GM12865 (cell line): Measurements from ENCODE around the gene LAIR1.

ENCODE experiments used
- DNase-seq: peaks from one replicate; pipeline ENCODE4 v3.0.0; 2010; ENCODE audit warnings: low read depth
- H3K4me3 ChIP-seq: 2 replicates; pipeline ENCODE4 v1.5.1; 2011; ENCODE audit warnings: mild to moderate bottlenecking, low read depth, low read length, control low read depth
- CTCF ChIP-seq: IDR thresholded peaks from 2 replicates; pipeline ENCODE4 v1.5.1; 2011; ENCODE audit warnings: low read length, control low read depth, low read depth, inconsistent platforms; ENCODE audit not compliant: insufficient read depth; ENCODE audit errors: missing control alignments

The LAIR1 gene

GRCh38 chr19:54352546-54352945 lies 12.2 kb downstream of the LAIR1 start:
- no peak for TF ChIP-seq CTCF
- DNase-seq = no peak
- no peak overlapping the region for H3K4me3 ChIP-seq

DNA sequence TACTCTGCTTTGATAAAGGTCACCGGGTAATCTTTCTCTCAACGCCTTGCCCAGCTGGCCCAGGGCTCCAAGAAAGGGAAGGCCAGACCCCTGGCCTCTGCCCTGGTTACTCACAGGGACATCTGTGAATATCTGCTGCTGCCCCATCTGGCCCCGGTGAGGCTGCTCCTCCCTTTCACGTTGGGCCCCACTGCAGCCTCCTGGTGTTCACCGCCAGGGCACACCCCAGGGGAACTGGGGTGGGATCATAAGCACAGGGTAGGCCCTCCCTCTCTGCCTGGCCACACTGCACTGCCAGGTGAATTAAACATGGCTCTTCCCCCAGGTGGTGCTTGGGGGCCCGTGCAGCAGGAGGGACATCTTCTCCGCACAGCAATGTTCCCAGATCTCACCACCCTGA lies 12.7 kb downstream of the LAIR1 start:
- no peak overlapping the region for H3K4me3 ChIP-seq
- TF ChIP-seq CTCF = no peak
- DNase-seq = no peak

GRCh38 chr19:54351474-54351873 lies 13.3 kb downstream of the LAIR1 start:
- TF ChIP-seq CTCF = no peak

DNA sequence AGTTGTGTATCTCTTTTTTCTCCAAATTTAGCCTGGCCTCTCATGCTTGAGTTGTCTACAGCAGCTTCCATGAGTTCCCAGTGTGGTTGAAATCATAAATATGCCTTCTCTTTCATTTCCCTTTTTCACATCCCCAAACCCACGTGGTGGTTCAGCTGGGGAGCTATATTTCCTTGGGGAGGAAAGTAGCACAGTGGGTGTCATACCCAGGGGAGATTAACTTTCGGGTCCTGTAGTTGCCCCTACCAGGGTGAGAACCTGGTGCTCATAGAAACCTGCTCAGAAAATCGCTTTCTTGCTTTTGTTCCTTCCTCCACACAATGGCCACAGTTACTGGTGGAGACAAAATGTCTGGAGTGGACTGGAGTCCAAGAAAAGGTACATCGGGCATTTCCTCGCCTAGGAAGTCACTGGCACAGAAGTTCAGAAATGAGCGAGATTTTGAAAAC lies 18.8 kb downstream of the LAIR1 start:
- H3K4me3 ChIP-seq = no peak overlapping the region
- no peak for TF ChIP-seq CTCF
- peak; percentile 45 for DNase-seq

More at GRCh38 chr19:54351474-54351873, 13.3 kb downstream of the LAIR1 start:
- no peak overlapping the region for H3K4me3 ChIP-seq
- no peak for DNase-seq

GRCh38 chr19:54343868-54344267 lies 20.9 kb downstream of the LAIR1 start:
- no peak for TF ChIP-seq CTCF
- DNase-seq = no peak
- H3K4me3 ChIP-seq = no peak overlapping the region

DNA sequence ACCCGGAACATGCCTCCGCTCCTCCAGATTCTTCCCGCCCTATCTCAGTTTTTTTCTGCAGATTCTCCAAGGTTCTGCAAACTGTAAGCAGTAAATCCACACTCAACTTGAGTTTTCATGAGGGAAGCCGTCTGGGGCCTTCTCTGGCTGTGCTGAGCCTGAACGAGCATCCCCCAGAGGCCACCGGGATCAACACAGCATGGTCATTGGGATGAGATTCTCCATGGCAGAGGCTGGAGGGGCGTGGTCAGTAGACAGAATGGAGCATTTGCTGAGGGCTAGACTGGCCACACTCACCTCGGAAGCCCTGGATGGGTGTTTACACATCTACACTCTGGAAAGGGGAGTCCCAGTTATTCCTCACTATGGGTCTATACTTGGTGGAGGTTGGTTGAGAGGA lies 23.4 kb downstream of the LAIR1 start:
- no peak for DNase-seq
- no peak overlapping the region for H3K4me3 ChIP-seq
- TF ChIP-seq CTCF = no peak

DNA sequence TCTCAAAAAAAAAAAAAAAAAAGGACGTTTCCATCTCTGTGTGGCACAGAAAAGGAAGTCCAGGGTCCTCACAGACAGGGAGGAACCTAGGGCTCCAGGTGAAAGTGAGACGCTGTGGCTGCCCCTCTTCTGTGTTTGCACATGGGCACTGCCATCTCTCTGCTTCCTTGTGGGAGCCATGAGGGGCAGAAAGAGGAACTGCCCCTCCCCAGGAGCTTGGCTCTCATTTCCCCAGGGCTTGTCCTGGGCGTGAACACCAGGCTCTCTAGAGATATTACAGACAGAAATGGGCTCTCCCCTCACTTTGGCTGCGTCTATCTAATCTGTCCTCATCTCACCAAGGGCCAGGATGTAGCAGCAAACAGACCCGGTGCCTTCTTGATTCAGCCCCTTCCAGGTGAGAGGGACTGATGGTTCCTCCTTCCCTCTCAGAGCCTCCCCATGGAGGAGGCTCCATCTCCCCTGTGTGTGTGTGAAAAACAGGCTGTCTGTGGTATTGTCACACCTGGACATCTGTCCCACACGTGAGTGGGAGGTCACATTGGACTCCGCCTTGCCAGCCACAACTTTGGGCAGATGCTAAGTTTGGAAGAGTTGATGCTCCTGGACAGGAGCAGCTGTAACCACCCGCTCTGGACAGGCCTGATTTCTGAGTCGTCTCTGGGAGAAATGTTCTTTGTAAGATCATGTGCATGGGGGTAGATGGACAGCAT lies 24.9 kb downstream of the LAIR1 start:
- TF ChIP-seq CTCF = no peak
- no peak for DNase-seq
- no peak overlapping the region for H3K4me3 ChIP-seq
